ENCODE data around the gene NPHS2.

Gene NPHS2

DNA sequence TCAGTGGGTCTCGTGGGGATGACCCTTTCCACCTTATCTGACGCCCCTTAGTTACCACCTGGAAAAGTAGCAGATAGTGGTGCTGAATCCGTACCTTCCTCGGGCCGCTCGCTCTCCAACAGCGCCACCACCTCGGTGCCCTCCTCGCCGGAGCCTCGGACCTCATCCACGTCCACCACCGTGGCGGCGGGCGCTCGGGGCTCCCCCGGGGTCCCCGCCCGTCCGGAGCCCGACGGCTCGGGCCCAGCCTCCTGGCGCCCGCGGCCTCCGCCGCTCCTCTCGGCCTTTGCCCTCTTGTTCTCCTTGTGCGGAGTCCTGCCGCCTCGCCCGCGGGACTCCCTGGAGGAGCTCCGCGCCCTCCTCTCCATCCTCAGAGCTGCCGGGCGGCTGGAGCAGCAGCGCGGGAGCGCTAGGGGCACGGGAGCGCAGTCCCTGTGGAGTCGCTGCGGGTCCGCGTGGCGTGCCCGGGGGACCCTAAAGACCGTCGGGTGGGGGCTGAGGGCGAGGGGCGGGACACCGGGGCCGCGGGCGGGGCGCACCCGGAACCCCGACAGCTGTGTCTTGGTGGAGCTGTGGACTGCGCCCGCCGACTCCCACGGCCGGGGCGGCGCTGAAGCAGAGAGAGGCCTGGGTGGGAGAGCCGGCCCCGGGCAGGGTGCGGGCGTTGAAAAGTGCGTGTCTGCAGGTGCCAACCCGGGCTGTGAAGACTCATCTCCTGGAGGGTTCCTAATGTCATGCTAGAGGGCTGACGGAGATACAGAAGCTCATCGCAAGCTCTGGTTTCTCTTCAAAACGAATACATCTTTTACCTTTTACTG lies at the start of gene NPHS2:
Gene NPHS2 (minus strand): TSS at position 452 of the 818 bp plus-strand sequence. CDS start 84 bp downstream, at position 368.
- peak in 1 of 2 experiments; percentile 25 for DNase-seq

DNA sequence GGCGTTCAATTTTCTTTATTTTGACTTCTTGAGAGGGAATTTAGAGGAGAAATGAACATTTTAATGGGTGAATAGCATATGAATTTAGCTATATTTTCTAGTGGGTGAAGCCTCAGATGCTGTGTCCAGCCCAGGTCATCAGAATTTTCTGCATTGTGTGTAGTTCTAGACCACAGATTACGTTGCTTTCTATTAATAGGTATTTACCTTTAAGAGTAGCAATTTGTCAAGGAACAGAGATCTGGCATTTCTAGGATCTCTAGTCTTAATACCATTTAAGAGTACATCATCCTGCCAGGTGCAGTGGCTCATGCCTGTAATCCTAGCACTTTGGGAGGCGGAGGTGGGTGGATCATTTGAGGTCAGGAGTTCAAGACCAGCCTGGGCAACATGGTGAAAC lies 36.6 kb upstream of the NPHS2 start:
- DNase-seq, result no peak

DNA sequence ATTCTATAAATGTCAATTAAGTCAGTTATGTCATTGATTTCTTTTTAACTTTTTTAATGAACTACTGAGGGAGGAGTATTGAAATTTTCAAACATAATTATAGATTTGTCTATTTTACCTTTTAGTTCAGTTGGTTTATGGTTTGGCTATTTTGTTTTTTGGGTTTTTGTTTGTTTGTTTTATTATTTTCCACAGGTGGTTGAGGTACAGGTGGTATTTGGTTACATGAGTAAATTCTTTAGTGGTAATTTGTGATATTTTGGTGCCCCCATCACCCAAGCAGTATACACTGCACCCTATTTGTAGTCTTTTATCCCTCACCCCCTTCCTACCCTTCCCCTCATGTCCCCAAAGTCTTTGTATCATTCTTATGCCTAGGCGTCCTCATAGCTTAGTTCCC lies 25.3 kb upstream of the NPHS2 start:
- no peak for DNase-seq

DNA sequence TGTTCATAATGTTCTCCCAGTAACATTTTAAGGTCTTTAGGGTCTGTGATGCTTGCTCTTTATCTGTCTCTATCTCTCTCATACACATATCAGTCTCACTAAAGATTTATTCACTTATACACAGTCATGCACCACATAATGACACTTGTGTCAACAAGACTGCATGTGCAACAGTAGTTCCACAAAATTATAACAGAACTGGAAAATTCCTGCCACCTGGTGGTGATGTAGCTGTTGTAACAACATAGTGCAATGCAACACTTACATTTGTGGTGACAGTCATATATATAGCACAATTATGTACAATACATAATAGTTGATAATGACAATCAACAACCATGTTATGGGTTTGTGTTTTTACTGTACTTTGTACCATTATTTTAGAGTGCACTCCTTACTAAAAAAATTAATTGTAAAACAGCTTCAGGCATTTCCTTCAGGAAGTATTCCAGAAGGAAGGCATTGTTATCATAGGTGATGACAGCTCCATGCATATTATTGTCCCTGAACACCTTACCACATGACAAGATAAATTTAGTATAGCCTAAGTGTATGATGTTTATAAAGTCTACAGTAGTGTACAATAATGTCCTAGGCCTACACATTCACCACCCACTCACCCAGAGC lies 24.0 kb upstream of the NPHS2 start:
- DNase-seq, result peak; percentile 6 to 61

DNA sequence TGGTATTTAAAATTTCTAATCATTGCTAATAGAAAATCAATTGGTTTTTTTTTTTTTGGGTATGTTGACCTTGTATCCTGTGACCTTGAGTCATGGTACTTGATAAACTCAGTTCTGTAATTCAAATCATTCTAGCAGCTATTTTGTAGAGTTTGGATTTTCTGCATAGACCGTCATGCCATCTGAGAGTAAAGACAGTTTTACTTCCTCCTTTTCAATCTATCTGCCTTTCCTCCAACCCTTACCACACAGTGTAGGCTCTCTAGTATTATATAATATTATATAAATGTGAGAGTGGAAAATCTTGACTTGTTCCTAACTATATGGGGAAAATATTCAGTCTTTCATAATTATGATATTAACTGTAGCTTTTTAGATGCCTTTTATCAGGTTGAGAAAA lies 22.9 kb upstream of the NPHS2 start:
- no peak for DNase-seq

DNA sequence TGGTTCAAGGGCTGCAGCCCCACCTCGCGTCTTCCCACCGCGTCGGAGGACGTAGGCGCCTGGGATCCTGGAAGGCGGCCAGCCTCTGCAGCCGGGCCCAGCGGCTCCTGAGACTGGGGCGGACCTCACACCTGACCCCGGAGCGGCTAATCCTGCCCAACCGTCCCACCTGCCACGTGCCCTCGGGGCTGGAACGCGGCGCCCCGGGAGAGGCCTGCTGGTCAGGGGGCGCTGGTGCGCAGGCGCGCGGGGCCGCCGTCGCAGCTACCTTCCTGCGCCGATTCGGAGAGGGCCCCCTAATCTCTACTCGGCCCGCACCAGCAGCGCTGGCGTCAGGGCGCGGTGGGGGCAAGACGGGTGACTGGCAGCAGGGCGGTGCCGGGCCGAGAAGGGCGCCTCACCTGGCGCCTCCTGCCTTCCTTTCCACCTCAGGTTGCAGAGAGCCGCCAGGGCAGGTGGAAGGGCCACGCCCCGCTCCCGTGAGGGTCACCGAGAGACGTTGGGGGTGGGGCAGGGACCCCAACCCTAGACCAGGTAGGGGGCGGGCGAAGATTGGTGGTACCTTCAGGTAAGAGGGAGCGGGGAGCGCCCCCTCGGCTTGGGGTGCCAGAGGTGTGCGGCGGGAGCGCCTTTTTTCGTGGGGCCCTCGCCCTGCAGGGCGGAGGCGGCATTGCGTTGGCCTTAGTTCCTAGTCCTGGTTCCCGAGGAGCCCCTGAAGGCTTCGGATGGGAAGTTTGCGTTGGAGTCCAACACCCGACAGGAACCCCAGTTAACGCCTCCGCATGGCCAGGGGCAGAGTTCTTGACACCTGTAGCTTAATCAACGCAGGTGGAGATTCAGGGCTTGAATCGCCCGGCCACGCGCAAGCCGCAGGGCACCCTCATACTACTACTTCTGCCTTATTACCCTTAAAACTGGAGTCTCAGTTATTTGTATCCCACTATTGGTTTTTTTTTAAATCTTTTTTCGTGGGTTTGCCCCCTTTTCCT lies 16.1 kb upstream of the NPHS2 start, which contains the start of gene TDRD5:
Gene TDRD5 (plus strand): TSS at position 241 of the 989 bp plus-strand sequence. CDS start 784 bp downstream, outside the sequence.
- DNase-seq, result peak; percentile 19 to 23

DNA sequence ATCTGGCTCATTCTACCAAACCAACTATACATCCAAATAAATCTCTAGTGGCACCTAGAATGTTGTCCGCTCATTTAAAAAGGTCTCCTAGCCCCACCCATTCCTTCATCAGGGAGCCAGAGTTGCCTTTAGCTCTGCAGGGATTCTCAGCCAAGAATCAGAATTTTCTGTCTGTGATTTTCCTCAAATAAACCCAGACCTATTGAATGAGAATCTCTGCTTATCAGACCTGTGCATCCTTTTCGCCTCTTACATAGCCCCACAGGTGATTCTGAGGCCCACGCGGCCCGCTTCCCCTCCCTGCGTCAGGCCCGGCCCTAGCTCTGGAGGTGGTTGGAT lies 15.5 kb upstream of the NPHS2 start:
- no peak for DNase-seq

DNA sequence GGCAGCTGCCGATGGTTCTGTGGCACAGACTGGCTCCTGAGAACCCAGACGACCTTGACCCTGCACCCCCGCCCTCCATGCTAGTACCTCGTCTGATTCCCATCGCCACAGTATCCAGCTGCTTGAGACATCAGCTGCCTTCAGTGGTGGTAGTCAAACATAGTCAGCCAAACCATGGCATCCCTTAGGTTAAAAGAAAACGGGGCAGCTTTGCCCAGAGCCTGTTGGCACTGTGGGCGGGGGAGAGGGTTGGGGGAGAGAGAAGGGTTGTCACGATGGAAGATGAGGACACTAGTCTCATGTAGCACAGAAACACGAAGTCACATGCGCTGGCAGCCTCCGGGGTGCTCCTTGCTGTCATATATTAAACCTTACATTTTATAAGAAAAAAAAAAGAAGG lies 14.9 kb upstream of the NPHS2 start:
- DNase-seq, result no peak

DNA sequence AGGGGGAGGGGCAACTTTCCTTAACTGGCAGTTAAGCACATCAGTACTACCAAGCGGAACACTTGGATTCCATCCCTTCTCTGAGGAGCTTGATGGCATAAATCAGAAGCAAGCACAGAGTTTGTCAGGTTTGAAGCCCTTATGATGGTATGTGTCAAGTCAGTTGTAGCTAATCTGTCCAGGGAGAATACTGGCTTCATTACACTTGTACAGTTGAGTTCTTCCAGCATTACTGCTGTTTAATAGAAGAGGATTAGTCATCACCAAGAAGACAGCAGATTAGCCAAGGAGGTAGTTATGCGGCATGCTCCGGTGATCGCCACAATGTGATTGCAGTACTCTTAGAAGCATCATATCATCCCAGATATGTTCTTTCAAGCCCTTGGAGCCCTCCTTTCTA lies 13.8 kb upstream of the NPHS2 start:
- no peak for DNase-seq

DNA sequence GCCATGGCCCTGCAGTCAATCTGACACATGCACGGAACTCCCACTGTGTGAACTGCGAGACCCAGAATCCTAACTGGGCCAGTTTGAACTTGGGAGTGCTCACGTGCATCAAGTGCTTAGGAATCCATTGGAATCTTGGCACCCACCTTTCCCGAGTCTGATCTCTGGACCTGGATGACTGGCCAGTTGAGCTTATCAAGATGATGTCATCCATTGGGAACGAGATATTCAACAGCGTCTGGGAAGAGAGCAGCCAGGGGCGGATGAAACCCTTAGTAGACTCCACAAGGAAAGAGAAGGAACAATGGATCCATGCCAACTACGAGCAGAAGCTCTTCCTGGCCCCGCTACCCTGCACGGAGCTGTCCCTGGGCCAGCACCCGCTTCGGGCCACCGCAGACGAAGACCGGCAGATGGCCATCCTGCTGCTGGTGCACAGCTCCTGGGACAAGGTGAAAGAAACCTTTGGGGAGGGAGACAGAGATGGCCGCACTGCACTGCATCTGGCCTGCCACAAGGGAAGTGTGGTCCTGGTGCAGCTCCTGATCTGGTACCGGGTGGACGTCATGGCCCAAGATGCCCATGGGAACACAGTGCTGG lies 12.8 kb upstream of the NPHS2 start:
- no peak for DNase-seq

DNA sequence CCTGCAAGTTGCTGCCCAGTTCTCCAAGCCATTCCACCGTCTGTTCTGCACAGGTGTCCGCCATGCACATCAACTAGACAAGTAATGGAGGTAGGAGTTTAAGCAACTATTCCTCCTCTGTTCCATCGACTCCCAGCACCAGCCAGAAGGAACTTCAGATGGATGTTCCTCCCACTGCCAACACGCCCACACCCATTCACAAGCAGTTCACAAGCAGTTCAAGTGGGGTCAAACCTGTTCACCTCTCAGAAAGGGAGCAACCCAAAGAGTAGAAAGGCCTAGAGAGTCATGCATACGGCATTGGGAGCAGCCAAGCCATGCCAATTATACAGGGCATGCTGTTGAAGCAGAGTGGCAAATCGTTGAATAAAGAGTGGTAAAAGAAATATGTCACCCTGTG lies 11.6 kb upstream of the NPHS2 start:
- DNase-seq, result no peak

DNA sequence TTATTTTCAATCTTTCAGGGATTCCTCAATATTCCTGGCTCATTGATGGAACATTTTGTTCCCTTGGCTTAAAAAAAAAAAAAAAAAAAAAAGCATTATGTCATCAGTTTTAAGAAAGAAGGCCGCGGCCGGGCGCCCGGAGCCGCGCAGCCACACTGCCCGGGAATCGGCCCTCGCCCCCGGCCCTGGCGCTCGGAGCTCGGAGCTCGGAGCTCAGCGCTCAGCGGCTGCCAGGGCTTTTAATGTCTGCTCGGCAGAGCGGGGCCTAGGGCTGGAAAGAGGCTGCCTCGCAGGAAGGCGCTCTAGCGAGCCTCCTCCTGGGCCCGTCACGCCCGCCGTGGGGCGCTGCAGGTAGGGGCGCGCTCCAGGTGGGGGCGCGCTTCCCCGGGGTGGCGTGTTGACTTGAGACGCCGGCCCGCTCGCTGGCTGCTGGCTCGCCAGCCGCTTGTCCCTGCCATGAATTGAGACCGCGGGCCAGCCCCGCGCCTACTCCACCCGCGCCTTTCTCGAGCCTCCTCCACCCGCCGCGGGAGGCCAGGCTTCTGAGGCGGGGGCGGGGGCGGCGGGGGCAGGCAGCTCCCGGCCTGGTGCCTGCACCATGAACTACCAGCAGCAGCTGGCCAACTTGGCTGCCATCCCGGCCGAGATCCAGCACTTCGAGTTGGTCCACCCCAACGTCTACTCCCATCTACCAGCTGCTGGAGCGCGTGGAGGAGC lies 10.5 kb upstream of the NPHS2 start:
- DNase-seq, result peak; percentile 62 to 84

DNA sequence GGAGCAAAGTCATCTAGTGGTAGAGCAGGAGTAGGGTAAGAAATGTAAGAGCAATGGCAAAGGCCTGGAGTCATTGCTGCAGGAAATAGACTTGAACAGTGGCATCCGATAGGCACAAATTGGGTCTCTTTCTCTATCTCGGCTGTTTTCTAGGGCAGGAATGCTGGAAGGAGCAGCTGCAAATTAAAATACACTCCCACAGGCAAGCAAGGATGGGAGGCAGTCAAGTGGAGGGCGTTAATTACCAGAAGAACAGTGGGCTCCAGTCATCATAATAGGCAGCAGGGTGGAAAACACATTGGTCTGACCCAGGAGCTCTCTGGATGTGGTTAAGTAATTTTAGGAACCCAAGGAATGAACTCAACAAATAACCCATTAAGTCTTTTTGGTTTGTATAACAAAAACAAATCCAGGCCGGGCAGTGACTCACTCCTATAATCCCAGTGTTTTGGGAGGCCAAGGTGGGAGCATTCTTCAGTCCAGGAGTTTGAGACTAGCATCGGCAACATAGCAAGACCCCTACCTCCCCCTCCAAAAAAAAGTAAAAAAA lies 8.1 kb upstream of the NPHS2 start:
- DNase-seq, result no peak

DNA sequence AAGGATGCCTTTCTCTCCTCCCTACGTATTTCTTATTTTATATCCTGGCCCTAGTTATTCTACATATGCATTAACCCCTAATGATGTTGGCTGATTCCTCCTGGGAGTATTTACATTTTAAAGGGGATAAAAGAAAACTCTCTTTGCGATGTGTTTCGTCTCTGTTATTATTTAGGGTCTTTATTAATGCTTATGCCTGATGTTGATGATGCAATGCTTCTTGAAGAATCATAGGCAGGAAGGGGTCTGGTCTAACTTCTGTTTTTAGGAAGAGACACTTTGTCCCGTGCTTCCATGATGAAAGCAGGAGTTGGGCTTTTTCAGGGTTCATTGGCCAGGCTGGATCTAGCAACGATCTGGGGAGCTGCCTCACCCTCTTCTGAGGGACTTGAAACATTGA lies 761 bp upstream of the NPHS2 start:
- DNase-seq, result no peak

DNA sequence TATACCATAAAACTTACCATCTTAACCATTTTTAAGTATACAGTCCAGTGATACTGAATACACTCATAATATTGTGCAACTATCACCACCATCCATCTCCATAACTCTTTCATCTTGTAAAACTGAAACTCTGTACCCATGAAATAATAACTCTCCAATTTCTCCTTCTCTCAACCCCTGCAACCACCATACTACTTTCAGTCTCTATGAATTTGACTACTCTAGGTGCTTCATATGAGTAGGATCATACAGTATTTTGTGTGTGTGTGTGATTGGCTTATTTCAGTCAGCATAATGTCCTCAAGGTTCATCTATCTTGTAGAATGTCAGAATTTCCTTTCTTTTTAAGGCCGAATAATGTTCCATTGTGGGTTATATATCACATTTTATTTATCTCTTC lies 17.7 kb downstream of the NPHS2 start:
- no peak for DNase-seq

DNA sequence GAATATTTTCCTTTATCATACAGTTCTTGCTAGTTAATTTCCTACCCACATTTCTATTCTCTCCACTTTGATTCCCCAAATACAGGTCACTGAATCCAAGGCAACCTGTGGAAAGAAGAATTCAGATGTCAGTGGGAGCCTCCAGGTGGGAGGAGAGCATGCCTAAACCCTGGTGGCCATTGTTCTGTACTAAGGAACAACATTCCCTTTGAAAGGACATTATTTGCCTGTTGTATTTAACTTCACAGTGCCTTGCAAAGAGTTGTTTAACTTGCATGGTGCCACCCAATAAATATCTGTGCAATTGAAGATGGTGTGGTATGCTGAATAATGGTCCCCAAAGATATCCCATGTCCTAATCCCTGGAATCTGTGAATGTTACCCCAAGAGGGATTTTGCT lies 21.3 kb downstream of the NPHS2 start:
- DNase-seq, result no peak

DNA sequence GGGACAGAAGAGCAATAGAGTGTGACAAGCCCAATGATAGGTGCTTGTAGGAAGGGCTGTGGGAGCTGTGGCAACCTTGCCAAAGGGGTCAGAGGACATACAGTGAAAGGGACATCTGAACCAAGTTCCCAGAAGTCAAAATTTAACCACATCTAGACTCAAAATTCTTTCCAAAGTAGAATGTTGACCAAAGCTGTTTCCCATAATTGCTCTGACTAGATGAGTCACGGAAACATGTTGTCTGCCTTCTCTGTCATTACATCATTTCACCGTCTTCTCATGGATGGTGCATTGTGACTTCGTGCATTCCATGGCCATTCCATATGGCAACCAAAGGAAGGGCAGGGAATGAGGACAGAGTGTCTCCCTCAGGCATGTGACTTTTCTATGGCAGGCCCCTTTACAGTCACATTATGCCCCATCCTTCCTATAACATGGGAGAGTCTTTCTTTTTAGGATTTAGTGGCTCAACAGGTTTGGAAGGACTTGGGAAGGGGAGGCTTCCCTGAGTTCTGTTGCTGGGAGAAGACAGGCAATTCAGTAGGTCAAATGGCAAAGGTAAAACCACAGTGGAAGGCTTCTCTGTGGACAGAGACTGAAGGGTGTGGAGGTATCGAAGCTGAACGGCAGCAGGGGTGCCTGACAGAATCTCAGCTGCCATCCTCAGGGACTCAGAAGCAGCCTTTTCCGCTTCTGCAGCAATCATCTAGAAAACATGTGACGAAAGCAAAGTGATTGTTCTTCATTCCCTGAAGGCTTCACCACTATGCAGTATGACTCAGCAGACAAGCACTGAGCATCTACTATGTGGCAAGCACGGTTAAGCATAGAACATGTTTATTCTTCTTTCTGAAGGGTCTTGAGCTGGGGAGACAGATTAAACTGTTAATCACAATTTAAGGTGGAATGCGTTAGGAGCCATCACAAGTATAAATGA lies 24.7 kb downstream of the NPHS2 start:
- DNase-seq, result no peak

DNA sequence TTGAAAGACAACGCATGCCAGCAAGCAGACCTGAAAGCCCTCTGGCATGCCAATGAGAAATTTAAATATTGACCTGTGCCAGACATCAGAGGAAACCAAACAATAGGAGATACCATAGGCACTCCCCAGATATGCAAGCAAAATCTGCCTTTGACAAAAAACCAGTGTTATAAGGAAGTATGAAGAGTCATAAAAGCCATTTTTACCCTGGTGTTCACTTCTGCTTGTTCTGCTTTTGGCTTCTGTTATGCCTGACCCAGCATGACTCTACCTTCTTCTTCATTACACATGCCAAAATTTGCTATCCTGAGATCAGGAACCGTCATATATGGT lies 26.4 kb downstream of the NPHS2 start:
- DNase-seq, result no peak

DNA sequence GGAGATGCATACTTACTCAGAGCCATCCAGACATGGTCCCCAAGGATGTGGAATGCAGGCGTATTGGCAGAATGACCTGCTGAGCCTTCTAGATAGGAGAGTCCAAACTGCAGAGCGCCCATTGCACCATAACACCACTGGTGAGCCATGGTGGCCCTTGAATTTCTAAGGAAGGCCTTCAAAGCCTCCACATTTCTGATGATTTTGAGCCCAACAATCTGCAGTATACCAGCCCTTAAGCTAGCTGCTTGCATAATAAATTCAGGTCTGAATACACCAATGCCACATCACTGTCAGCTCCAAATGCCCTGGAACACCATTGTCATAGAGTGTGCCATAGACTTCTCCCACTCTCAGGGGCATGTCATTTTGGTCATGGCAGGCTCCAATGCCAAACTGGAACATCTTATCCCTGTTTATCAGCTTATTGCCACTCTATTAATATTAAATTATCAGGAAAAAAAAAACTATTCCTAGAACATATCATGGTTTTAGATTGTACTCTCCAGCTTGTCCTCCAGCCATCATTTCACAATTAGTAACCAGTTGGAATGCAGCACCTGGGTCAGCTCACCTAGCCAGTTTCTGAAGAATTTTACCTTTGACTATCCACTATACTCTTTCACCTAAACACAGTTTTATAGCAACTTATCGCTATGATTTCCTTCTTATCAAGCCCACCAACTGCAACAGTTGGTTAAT lies 26.9 kb downstream of the NPHS2 start:
- DNase-seq, result no peak

DNA sequence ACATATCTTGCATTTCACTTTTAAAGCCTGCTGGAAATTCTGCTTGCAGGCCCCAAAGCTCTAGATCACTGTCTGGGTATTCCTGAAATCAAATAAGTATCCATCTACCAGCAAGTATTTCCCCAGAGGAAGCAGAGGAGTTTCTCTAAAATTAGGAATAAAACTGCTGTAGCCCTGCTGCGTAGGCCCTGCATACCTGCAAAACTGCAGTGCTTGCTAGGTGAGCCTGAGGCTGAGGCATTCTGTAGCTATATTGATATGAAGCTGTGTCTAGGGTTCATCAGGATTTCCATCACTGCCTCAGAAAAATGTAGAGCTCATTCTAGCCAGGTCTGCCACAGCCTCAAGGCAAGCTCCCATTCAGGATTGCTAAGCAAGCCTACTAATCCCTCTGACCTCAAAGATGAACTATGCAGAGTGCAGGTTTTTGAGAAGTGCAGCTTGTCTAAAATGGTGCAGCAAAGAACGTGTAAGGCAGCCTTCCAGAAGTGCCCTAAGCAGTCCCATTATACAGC lies 28.7 kb downstream of the NPHS2 start:
- DNase-seq, result no peak
